Stimulated activated CD8-positive, alpha-beta memory T cell treated with anti-CD3 and anti-CD28 coated beads, Interleukin-12 subunit alpha, Interleukin-12 subunit beta, amount 100 ng/mL, for 24 hours (primary cell): ENCODE measurements around the gene CHRNG.

ENCODE experiments used
- DNase-seq: peaks from one replicate; pipeline ENCODE4 v3.0.0-alpha.2; 2020; ENCODE audit errors: extremely low read depth

The CHRNG gene

GRCh38 chr2:232539298-232540231, at the start of gene CHRNG:
CHRNG (plus strand) TSS chr2:232539692; CDS start chr2:232539748, 56 bp downstream.
- DNase-seq: no peak

GRCh38 chr2:232490221-232491138, 49.0 kb upstream of the CHRNG start:
- DNase-seq: no peak

GRCh38 chr2:232491139-232491780, 48.2 kb upstream of the CHRNG start:
- DNase-seq: no peak

GRCh38 chr2:232492236-232492848, 47.1 kb upstream of the CHRNG start:
- no peak for DNase-seq

- DNase-seq: no peak
These were observed 46.4 kb upstream of the CHRNG start for GRCh38 chr2:232492963-232493700.

- DNase-seq: no peak
These were observed 45.6 kb upstream of the CHRNG start for GRCh38 chr2:232493701-232494474.

- no peak for DNase-seq
These were observed 45.0 kb upstream of the CHRNG start for GRCh38 chr2:232494542-232494941.

GRCh38 chr2:232495292-232495691, 44.2 kb upstream of the CHRNG start:
- no peak for DNase-seq

GRCh38 chr2:232496501-232497270, 42.8 kb upstream of the CHRNG start:
- no peak for DNase-seq

GRCh38 chr2:232497348-232497747, 42.1 kb upstream of the CHRNG start:
- DNase-seq: no peak

- DNase-seq: no peak
These were observed 41.0 kb upstream of the CHRNG start for GRCh38 chr2:232498452-232498851.

GRCh38 chr2:232501331-232501771, 38.1 kb upstream of the CHRNG start:
- DNase-seq: no peak

GRCh38 chr2:232501794-232502390, 37.6 kb upstream of the CHRNG start:
- DNase-seq: no peak

GRCh38 chr2:232502511-232502910, 37.0 kb upstream of the CHRNG start:
- DNase-seq: no peak

GRCh38 chr2:232502911-232503808, 36.3 kb upstream of the CHRNG start:
- DNase-seq: no peak

GRCh38 chr2:232503809-232504323, 35.6 kb upstream of the CHRNG start:
- DNase-seq: no peak

GRCh38 chr2:232504438-232504837, 35.1 kb upstream of the CHRNG start:
- DNase-seq: no peak
